GM04504 (cell line): ENCODE data around the gene ERLEC1.
"Not testable (repeated sequence)": the region's sequence is repeated elsewhere in the genome, so short reads cannot be mapped to it uniquely, and the experiment has no call there.

Experiments used
- DNase-seq: peaks from one replicate; pipeline ENCODE4 v3.0.0-alpha.2; 2012; ENCODE audit warnings: low read depth

The ERLEC1 gene

GRCh38 chr2:53782676-53783075 lies 4.2 kb upstream of the ERLEC1 start:
- no peak for DNase-seq

GRCh38 chr2:53784436-53784835 lies 2.4 kb upstream of the ERLEC1 start:
- no peak for DNase-seq

DNA sequence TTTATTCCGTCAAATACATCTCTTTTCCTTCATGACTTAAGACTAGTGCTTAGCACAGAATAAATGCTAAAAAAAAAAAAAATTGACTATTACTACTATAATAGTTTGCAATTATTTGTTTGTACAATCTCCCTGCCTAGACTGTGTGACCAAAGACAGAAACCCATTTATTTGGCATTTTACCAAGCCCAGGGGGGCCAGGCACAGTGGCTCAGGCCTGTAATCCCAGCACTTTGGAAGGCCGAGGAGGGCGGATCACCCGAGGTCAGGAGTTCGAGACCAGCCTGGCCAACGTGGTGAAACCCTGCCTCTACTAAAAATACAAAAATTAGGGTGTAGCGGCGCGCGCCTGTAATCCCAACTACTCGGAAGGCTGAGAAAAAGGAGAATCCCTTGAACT lies 1.5 kb upstream of the ERLEC1 start:
- no peak for DNase-seq

DNA sequence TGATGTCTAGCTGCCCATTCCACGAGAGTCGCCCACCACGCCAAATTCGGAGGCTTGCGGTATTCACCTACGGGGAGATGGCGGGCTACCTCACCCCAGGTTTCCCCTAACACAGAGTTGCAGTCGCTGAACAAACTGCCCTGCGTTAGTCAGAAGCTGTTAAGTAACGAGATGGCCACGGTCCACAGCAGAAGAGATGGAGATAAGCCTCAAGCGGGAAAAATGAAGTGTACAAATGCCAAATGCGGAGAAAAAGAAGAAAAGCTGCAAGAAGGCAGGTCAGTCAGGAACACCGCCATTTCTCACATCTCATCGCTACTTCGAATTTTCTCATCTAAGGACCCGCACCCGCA lies 516 bp upstream of the ERLEC1 start:
- DNase-seq, result peak; percentile 25

DNA sequence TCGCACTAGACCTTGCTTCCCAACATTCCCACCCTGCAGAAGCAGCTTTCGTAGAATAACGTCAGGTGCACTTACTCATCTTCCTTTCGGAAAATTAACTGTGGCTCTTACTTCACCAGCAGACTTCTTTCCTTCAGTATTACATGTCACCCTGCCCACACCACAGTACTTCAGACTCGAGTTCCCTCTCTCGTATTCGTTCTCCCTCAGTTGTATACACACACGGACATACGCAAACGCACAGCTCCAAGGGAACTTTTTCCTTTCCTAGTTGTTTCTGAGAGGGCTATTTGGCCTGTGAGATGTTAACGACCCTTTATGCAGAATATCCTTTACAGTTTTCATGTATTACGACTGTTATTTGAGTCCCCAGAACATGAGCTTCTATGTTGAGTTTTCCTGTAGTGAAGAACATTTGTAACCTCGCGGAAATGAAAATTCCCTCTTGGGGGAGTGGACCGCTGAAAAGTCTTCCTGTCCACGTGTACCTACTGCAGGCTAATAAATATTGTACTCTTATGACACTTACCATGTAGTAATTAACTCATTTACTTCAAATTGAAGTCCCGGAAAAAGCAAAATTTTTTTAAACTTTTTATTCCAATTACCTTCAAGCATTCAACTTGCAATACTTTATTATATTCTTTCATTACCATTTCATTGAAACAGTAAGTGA lies 908 bp downstream of the ERLEC1 start:
- peak; percentile 3 for DNase-seq

DNA sequence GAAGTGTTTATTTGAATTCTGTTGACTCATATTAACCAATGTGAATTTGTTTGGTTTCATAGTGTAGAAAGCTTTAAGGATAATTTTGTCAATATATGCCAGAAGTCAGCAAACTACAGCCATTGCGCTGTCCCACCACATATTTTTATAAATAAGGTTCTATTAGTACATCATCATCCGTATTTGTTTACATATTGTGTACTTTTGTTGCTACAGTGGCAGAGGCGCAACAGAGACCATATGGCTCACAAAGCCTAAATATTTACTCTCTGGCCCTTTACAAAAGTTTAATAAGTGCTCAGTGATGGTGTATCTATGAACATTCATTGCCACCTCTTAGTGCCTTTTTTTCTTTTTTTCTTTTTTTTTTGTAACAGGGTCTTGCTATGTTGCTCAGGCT lies 6.4 kb downstream of the ERLEC1 start:
- no peak for DNase-seq

GRCh38 chr2:53793821-53794220 lies 7.0 kb downstream of the ERLEC1 start:
- no peak for DNase-seq

DNA sequence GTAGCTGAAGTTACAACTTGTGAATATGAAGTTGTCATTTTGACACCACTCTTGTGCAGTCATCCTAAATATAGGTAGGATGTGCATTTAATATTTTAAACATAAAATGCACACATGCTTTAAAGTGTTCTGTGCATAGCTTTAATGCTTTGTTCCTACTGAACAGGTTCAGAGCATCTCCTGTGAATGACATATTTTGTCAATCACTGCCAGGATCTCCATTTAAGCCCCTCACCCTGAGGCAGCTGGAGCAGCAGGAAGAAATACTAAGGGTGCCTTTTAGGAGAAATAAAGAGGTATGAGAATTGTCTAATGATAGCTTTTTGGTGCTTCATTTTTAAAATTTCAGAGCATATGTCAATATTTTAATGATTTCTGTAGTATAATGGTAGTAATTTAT lies 14.7 kb downstream of the ERLEC1 start:
- no peak for DNase-seq

DNA sequence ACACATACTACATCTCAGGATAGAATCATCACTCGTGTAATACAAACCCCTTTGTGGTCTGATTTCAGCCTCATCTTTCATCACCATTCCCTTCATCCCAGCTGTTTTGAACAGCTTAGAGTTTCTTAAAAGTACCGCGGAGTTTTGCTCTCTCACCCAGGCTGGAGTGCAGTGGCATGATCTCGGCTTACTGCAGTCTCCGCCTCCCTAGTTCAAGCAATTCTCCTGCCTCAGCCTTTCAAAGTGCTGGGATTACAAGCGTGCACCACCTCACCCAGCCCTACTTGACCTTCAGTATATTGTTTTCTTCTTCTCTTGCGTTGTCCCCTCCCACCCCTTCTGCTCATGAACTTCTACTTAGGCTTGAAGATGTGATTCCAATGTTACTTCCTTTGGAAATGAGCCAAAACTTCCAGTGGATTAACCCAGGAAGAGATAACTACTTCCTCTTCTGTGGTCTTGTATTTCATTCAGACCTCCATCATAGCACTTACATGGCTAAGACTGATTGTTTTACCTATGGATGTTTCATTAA lies 15.8 kb downstream of the ERLEC1 start:
- no peak for DNase-seq

DNA sequence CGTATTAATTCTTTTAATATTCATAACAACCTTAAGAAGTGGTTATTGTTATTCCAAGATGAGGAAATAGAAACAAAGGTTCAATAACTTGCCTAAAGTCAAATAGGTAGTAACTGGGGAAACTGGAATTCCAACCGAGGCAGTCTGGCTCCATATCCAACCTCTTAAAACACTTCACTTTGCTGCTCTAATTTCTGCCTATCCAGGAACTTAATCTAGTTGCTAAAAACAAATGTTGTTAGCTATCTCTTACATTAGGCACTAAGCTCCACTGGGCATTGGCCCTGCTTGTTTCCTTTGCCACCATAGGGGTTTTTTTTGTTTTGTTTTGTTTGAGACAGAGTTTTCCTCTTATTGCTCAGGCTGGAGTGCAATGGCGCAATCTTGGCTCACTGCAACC lies 24.8 kb downstream of the ERLEC1 start:
- DNase-seq, result no peak

GRCh38 chr2:53813151-53813550 lies 26.3 kb downstream of the ERLEC1 start:
- no peak for DNase-seq

DNA sequence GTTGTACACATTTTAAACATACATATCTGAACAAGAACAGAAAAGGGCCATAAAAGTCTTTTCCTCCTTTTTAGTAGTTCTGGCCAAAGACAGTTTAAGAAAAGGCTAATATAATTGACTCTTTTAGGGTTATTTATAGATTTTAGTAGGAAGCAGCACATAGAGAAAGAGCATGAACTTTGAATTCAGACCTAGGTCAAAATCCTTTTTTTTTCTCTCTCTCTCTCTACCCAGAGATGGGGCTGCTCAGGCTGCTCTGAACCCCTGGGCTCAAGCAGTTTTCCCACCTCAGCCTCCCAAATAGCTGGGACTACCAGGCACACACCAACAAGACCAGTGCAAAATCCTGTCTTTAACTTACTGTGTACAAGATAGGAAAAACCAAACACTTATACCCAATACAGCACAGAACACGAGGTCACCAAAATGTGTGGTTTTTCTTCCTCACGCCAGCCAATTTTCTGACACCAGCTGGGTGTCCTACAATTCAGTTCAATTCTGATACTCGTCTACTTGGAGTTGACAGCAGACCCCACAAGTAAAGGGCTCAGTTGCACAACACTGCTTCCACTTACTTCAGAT lies 32.1 kb downstream of the ERLEC1 start:
- no peak for DNase-seq

DNA sequence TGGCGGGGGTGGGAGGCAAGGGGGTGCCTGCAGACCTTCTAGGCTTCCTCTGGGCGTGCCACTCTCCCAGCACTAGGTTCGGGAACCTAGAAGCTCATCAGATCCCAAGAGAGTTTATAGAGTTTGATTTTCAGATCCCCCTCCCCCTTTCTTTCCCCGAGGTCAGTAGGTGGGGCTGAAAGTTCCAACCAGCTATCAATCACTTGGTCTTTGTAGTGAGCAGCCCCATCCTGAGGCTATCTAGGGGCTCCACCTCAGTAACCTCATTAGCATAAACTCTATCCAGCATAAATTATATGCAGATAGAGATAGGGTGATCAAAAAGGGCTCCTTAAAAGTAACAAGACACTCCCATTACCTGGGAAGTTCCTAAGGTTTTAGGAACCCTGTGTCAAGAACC lies 32.8 kb downstream of the ERLEC1 start:
- no peak for DNase-seq

GRCh38 chr2:53820048-53820447 lies 33.2 kb downstream of the ERLEC1 start:
- DNase-seq, result no peak

- no peak for DNase-seq
Measured at GRCh38 chr2:53820711-53821110, 33.9 kb downstream of the ERLEC1 start.

DNA sequence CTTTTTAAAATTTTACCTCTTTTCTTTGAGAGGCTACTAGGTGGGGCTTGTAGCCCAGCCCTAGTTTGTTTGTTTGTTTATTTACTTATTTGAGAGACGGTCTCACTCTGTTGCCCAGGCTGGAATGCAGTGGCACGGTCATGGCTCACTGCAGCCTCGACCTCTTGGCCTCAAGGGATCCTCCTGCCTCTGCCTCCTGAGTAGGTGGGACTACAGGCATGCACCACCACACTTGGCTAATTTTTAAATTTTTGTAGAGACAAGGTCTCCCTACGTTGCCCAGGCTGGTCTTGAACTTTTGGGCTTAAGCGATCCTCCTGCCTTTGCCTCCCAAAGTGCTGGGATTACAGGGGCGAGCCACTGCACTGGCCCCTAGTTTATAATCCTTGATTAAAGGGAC lies 35.0 kb downstream of the ERLEC1 start:
- no peak for DNase-seq

GRCh38 chr2:53823639-53824038 lies 36.8 kb downstream of the ERLEC1 start:
- not testable (repeated sequence) for DNase-seq

DNA sequence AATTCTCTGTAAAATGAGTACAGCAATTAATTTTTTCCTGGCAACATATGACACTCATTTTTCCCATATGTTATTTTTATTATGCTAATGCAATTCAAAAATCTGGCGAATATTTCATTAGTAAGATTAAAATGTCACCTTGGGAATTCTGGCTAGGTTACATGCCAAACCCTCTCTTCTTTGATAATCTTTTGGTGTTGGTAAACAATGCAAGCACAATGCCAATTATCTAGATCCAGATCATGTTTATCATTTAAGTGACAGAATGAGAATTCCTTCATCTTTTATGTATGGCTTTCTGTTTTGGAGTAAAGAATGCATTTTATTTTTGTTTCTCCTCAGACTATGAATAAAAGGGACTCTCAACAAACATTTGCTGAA lies 39.2 kb downstream of the ERLEC1 start:
- DNase-seq, result no peak

DNA sequence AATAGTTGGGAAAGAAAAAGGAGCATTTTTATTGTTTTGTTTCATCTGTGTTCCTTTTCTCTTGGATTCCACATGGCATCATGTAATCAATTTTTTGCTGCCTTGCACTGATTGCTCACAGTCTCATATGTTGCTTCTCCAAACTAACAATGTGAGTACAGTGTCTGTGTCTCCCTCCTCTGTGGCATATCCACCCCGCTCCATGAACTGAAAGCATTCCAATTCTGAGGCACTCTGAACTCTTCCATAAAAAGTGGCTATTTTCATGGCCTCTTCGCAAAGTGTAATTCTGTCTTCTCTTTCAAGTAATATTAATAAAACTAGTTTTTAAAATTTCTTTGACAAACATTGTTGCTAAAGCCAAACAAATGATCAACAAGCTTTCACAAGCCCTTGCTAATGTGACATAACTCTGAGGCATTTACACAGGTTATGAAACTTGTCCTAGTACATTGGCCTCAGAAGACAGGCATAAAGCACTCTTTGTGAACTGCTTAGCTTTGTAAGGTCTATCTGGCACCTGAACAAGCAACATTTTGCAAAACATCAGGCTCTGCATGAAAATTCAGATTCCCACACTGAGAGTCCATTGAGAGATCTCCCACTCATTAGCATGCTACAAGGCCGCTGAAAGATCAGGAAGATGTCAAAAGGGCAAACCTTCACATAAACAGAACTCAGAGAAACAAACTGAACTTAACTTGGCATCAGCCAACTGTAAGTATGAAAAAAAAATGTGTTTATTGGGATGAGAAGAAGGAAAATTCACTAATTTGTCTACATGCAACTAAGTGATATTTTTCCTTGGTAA lies 39.9 kb downstream of the ERLEC1 start:
- DNase-seq, result no peak

- DNase-seq, result no peak
Measured at GRCh38 chr2:53827398-53828175, 40.7 kb downstream of the ERLEC1 start.

DNA sequence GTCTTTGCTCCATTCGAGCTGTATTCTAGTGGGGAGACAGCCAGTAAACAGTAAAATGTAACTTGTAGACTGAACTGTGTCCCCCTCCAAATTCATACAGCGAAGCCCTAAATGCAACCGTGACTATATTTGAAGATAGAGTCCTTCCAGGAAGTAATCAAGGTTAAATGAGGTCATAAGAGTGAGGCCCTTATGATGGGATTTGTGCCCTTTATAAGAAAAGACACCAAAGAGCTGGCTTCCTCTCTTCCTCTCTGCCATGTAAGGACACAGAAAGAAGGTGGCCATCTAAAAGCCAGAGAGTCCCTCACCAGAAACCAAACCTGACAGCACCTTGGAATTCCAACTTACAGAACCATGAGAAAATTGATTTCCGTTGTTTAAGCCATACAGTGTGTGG lies 41.5 kb downstream of the ERLEC1 start:
- DNase-seq, result no peak

GRCh38 chr2:53829273-53829979 lies 42.6 kb downstream of the ERLEC1 start:
- no peak for DNase-seq
